GM21717 (cell line): ENCODE measurements around the gene CASZ1.

Experiments
- ATAC-seq: cut with Tn5 transposase; IDR thresholded peaks from one replicate; pipeline ENCODE4 v1.9.1; 2021; ENCODE audit warnings: mild to moderate bottlenecking, moderate library complexity; ENCODE audit not compliant: unreplicated experiment

CASZ1 gene

GRCh38 chr1:10659646-10660540, 136.6 kb downstream of the CASZ1 start:
- ATAC-seq, result no peak

- ATAC-seq, result no peak
These were observed 137.2 kb downstream of the CASZ1 start for GRCh38 chr1:10659218-10659617.

DNA sequence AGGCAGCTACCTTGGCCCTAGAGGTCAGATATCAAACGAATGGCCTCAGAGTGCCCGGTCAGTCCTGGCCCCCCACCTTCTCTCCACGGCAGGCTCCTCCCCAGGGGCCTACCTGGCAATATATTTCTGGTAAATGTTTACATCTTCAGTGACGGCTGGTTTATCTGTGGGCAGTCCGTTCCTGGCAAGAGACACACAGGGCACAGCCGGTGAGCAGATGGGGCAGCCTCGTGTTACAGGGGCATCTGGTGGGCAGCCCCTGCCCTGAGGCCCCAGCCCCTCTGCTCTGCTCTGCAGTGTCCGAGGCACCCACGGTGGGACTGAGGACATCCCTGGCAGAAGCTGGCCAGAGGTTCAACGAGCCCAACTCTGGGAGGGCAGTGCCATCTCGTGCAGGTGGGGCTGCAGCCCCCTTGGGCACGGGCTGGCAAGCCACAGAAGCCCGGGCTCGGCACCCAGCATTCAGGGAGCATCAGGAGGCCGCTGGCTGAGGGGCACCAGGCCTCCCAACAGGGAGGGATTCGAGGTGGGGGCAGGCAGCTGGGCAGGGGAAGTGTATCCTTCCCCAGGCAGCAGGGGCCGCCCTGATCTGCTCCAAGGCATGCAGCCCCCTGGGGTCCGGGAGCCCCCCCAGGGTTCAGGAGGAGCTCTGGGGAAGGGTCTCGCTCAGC, 137.9 kb downstream of the CASZ1 start:
- ATAC-seq, result no peak

GRCh38 chr1:10657088-10657847, 139.2 kb downstream of the CASZ1 start:
- ATAC-seq, result no peak

- no peak for ATAC-seq
These were observed 140.0 kb downstream of the CASZ1 start for GRCh38 chr1:10656431-10656830.

DNA sequence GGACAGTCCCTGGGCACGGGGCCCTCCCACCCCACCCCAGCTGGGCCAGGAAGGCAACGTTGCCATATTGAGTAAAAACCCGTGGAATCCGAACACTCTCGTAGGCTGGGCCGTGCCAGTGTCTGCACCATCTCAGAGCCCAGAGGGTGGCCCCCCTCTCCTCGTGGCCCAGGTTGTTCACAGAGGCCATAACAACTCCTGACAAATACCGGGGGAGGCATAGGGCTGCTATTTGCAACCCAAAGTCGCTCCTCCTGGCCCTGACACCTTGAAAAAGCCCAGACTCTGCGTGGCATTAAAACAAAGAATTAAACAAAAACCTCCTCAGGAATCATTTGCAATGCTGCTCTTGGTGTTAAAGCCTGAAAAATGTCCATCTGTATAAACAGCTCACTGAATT, 141.4 kb downstream of the CASZ1 start:
- ATAC-seq, result no peak

DNA sequence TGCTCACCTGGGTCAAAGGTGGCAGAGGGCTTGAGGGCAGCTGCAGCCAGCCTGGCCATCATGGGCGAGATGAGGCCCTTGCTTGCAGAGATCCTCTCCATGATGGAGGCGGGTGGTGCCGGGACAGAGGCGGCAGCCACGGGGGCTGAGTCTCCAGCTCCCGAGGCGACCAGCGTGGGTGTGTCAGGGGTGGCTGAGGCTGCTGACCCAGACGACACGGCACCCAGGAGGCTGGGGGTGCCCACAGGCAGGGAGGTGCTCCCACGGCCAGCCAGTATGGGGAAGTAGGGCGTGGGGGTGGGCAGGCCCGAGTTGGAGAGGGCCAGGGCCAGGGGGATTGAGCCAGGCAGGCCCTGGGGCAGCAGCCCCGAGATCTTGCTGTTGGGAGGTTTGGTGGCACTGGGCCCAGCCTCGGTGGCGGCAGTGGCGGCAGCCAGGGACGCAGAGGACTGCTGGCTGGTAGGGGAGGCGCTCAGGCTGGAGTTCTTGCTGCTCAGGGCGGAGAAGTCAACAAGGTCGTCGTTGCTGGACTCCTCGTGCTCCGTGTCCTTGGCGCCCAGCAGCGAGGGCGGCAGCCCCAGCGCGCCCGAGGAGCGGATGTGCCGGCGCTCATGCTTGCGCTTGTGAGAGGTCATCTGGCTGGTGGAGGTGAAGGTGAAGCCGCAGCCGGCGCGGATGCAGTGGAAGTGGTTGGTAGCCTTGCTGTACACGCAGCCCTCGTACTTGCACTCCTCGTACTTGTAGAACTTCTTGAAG, 142.9 kb downstream of the CASZ1 start:
- ATAC-seq, result no peak

- no peak for ATAC-seq
These were observed 143.8 kb downstream of the CASZ1 start for GRCh38 chr1:10652626-10653025.

DNA sequence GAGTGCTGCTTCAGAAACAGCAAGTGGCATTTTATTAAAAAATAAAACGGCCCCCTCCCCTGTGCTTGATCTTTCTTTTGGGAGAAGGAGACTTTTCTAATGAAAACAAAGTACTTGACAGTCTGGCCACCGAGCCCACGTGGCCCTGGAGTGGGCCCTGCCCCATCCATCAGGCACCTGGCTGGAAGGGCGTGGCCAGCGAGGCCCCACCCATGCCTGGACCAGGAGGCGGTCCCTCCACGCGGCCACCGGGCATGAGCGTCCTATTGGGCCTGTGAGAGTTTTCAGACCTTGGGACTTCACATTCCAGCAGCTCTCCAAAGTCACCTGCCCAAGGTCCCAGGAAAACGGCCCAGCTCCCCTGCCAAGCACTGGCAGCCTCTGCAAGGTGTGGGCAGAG, 144.7 kb downstream of the CASZ1 start:
- no peak for ATAC-seq

GRCh38 chr1:10651389-10651766, 145.1 kb downstream of the CASZ1 start:
- no peak for ATAC-seq

- ATAC-seq, result no peak
These were observed 145.7 kb downstream of the CASZ1 start for GRCh38 chr1:10650556-10651388.

- no peak for ATAC-seq
These were observed 146.8 kb downstream of the CASZ1 start for GRCh38 chr1:10649517-10650201.

DNA sequence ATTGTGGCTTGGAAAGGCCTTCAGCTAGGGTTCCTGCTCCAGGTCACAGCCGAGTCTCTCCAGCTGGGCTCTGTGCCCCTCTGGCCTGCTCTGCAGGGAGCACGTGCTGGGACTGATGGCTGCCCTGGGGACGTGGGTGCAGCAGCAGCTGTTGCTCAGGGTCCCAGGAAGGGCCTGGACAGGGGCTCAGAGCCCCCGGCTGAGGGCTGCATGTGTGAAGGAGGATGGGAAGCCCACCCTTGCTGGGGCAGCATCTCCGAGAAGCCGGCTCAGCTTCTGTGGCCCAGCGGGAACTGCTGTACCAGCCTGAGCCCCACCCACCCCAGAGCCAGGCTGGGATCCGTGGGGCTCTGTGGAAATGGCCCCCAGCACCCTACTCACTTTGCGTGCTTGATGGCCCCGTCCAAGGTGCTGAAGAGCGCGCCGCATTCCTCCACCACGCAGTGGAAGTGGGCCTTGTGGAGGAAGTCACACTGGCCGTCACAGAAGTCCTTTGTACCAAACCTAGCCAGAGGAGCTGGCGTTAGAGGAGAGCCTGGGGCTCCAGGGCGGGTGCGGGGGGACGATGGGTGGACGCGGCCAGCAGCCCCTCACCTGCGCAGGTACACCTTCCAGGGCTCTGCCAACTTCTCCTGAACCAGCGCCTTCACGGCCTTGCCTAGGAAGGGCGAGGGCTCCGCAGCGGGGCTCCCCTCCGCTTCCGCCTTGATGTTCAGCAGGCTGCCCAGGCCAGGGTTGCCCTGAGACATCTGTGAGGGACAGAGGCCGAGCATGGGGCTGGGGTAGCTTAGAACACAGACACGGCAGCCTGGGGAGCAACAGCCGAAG, 147.5 kb downstream of the CASZ1 start:
- no peak for ATAC-seq

DNA sequence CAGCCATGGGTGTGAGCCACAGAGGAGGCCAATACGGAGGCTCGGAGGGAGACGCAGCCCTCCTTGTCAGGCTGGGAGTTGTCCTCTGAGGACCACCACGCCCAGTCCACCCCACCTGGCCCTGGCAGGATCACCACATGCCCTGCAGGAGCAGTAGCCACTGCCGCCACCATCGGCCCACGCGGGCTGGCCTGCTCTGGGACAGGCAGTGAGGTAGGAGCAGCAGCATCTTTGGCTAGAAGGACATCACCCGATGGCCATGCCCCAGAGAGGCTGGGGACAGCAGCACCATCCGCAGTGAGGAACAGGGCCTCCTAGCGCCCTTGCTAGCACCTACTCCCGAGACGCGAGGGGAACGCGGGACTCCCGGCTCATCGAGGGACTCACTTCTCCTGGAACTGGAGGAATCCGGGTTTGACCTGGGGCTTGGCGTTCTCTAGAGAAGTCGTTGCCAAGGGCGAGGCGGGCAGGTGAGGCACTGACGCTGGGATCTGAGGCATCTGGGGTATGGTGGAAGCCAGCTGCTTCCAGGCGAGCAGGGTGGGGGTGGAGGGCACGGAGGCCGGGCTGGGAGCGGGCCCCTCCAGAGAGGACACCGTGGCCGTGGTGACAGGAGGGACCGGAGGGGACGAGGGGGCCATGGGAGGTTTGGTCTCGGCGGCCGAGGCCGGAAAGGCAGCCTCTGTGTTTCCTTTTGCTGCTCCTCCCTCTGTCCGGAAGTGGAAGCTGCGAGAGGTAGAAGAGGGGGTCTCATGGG, 148.9 kb downstream of the CASZ1 start:
- ATAC-seq, result no peak

GRCh38 chr1:10646347-10646861, 150.0 kb downstream of the CASZ1 start:
- no peak for ATAC-seq

GRCh38 chr1:10644307-10645128, 151.9 kb downstream of the CASZ1 start:
- ATAC-seq, result no peak
